Skeletal muscle satellite cell (primary cell): Measurements from ENCODE around the gene SMARCA2.
A peak's percentile ranks its signal among the peaks of the same experiment; 100 is the strongest.

Experiments
- H3K27me3 ChIP-seq: 2 replicates; pipeline ENCODE4 v1.7.0; 2013; ENCODE audit warnings: low read length; ENCODE audit not compliant: control insufficient read depth, insufficient read depth
- H3K36me3 ChIP-seq: 2 replicates; pipeline ENCODE4 v1.7.0; 2013; ENCODE audit warnings: mild to moderate bottlenecking, control low read depth, low read length; ENCODE audit not compliant: insufficient read depth
- H3K4me1 ChIP-seq: 2 replicates; pipeline ENCODE4 v1.7.0; 2013; ENCODE audit warnings: low read length; ENCODE audit not compliant: control insufficient read depth, insufficient read depth
- H3K4me2 ChIP-seq: 2 replicates; pipeline ENCODE4 v1.7.0; 2013; ENCODE audit warnings: mild to moderate bottlenecking, low read length
- H3K4me3 ChIP-seq: 2 replicates; pipeline ENCODE4 v1.7.0; 2013; ENCODE audit warnings: low read length
- H3K9ac ChIP-seq: 2 replicates; pipeline ENCODE4 v1.7.0; 2013; ENCODE audit warnings: mild to moderate bottlenecking, low read depth, low read length, moderate library complexity
- H3K9me3 ChIP-seq: replicated peaks from 2 replicates; pipeline ENCODE4 v1.7.0; 2013; ENCODE audit warnings: mild to moderate bottlenecking, control low read depth, low read length

Gene SMARCA2

DNA sequence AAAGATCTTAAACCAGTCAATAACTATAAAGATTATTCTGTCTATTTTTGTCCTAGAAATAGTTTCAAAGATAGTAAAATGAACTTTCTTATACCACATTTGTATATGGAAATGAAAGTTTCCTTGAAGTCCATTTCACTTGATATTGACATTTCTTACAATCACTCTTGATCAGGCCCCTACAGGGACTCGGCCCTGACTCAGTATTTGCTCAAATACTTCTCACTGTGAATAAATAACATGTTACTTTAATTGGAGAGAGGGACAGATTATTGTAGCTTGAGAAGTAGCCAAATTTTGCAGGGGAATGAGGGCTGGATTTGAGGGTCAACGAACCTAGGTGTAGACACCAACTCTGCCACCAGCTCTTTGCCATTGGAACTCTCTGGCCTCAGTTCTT lies 25.6 kb upstream of the SMARCA2 start:
- H3K4me2 ChIP-seq = no peak overlapping the region
- H3K9me3 ChIP-seq = no peaks in the 10 kb centered on the region
- no peak overlapping the region for H3K4me3 ChIP-seq
- H3K27me3 ChIP-seq = peaks cover 5% of the 10 kb centered on the region
- H3K36me3 ChIP-seq = no peaks in the 10 kb centered on the region
- H3K4me1 ChIP-seq = no peaks in the 10 kb centered on the region
- no peak overlapping the region for H3K9ac ChIP-seq

DNA sequence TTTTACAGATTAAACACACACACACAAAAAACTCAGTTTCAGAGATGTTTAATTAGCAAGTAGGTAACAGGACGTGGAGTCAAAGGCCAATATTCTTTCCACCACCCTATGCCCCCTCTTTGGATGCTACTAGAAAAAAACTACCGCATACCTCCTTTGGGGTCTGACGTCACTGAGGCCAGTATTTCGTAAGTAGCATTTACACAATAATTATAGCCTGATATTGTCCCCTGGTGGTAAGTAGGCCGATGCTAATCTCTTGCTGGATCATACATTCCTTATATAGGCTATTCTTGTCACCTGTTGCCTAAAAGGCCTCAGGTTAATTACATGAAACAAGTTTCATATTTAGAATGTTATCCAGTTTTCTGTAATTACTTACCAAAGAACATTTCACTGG lies 21.0 kb upstream of the SMARCA2 start:
- Histone ChIP-seq H3K9ac (no peak overlapping the region), H3K4me1 (no peaks in the 10 kb centered on the region), H3K4me3 (no peak overlapping the region), H3K27me3 (peaks cover 5% of the 10 kb centered on the region), H3K36me3 (no peaks in the 10 kb centered on the region), H3K9me3 (no peaks in the 10 kb centered on the region), H3K4me2 (no peak overlapping the region)

DNA sequence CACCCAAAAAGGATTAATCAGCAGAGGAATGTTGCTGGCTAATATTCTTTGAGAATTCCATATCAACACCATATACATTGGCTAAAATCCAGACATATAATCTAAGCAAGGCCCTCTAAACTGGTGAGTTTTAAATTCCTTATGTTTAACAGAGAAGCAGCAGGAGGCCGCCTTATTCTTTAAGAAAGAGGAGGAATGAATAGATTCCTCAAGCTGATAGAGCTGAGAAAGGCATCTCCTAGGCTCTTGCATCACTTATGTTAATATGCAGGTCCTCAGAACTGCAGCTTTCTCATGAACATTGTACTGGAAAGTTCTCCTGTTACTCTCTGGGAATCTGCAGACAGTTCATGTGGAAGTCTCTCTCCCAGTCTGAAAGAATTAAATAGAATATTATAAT lies 20.1 kb upstream of the SMARCA2 start:
- no peaks in the 10 kb centered on the region for H3K36me3 ChIP-seq
- no peak overlapping the region for H3K4me2 ChIP-seq
- no peaks in the 10 kb centered on the region for H3K4me1 ChIP-seq
- H3K27me3 ChIP-seq = peaks cover 5% of the 10 kb centered on the region
- H3K9ac ChIP-seq = no peak overlapping the region
- no peaks in the 10 kb centered on the region for H3K9me3 ChIP-seq
- no peak overlapping the region for H3K4me3 ChIP-seq

DNA sequence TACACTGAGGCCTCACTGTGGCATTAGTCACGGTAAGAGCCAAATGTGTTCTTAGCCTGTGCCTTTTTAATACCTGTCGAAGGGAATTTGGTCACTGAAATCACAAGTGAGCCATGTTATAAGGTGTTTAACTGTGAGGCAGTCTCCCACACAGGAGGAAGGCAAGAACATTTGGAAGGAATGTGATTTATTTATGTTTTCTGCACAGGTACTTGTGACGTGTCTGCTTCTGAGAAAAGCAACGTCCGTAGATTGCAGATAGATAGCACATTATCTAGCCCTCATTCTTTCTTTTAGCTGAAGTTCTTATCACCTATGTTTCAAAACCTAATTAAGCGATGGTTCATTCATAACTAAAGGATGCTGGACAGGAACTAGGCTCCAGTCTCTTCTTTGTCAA lies 19.0 kb upstream of the SMARCA2 start:
- Histone ChIP-seq H3K4me2 (no peak overlapping the region), H3K9me3 (no peaks in the 10 kb centered on the region), H3K4me3 (no peak overlapping the region), H3K27me3 (no peaks in the 10 kb centered on the region), H3K4me1 (no peaks in the 10 kb centered on the region), H3K36me3 (no peaks in the 10 kb centered on the region), H3K9ac (no peak overlapping the region)

DNA sequence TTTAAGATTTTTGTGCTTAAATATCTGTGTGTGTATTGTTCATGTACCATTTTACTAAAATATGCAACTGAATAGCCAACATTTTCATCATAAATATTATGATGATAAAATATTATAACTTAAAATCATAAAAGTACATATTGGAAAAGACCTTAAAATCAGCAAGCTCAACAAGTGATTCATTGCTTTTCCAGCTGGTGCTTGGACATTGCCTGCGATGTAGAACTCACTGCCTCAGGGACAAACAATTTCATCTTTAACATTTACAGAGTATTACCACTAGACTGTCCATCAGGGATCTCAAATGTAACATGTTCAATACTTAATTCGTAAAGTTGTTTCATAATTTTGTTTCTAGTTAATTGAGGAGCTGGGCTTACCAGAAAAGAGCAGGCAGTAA lies 17.5 kb upstream of the SMARCA2 start:
- Histone ChIP-seq H3K9ac (no peak overlapping the region), H3K4me2 (no peak overlapping the region), H3K9me3 (no peaks in the 10 kb centered on the region), H3K4me1 (no peaks in the 10 kb centered on the region), H3K36me3 (no peaks in the 10 kb centered on the region), H3K4me3 (no peak overlapping the region), H3K27me3 (no peaks in the 10 kb centered on the region)

DNA sequence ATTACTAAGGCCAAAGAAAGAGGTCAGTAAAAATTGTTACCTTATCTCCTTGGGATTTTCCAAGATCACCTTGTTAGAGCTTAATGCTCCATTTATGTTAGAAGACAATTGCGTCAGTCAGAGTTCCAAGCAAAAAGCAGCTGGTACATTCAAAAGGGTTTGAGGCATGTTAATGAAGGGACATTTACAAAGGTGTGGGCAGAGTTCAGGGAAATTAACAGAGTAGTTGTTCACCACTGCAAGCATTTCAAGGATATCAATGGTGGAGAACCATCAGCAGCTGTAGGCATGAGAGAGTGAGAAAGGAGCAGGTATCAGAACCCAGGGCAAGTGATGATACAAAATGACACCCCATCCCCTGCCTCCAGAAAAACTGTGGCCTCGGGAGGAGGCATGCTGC lies 17.0 kb upstream of the SMARCA2 start:
- H3K4me1 ChIP-seq = no peaks in the 10 kb centered on the region
- no peak overlapping the region for H3K4me2 ChIP-seq
- H3K9me3 ChIP-seq = no peaks in the 10 kb centered on the region
- H3K36me3 ChIP-seq = no peaks in the 10 kb centered on the region
- H3K9ac ChIP-seq = no peak overlapping the region
- no peak overlapping the region for H3K4me3 ChIP-seq
- H3K27me3 ChIP-seq = no peaks in the 10 kb centered on the region

DNA sequence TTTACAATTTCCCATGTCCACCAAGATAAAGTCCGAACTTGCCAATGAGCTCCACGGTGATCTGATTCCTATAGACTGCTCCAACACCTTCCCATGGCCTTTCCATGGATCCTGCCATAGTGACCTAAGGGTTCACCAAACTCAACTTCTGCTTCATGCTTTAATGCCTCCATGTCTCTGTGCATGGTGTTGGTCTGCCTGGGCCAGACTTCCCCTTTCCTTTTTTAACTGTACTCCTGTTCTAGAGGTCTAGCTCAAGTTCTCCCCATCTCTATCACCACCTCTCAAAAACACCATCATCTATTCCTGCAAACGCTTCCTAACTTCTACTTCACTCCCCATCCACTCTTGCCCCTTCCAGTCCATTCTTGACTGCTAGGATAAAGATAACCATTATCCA lies 14.8 kb upstream of the SMARCA2 start:
- no peaks in the 10 kb centered on the region for H3K9me3 ChIP-seq
- H3K4me1 ChIP-seq = no peaks in the 10 kb centered on the region
- no peak overlapping the region for H3K4me3 ChIP-seq
- H3K4me2 ChIP-seq = no peak overlapping the region
- no peaks in the 10 kb centered on the region for H3K36me3 ChIP-seq
- H3K9ac ChIP-seq = no peak overlapping the region
- peaks cover 2% of the 10 kb centered on the region for H3K27me3 ChIP-seq

DNA sequence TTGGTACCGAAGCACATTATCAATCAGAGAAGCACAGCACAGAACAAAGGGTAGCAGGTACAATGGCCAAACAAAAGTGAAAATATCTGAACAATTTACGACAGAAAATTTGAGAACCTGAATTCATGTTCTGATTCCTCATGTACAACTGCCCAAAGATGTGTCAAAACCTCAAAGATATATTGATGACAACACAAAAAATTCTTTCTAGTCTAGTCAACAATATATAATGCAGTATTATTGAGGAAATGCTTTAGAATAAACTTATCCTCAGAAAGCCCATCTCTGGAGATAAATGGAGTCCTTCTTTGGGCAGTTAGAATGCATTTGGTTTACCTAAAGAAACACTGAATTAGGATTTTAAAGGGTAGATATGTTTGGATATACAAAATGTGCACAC lies 6.8 kb upstream of the SMARCA2 start:
- peaks cover 9% of the 10 kb centered on the region for H3K27me3 ChIP-seq
- peaks cover 3% of the 10 kb centered on the region for H3K4me1 ChIP-seq
- no peak overlapping the region for H3K4me2 ChIP-seq
- H3K36me3 ChIP-seq = no peaks in the 10 kb centered on the region
- no peaks in the 10 kb centered on the region for H3K9me3 ChIP-seq
- H3K4me3 ChIP-seq = no peak overlapping the region
- no peak overlapping the region for H3K9ac ChIP-seq

DNA sequence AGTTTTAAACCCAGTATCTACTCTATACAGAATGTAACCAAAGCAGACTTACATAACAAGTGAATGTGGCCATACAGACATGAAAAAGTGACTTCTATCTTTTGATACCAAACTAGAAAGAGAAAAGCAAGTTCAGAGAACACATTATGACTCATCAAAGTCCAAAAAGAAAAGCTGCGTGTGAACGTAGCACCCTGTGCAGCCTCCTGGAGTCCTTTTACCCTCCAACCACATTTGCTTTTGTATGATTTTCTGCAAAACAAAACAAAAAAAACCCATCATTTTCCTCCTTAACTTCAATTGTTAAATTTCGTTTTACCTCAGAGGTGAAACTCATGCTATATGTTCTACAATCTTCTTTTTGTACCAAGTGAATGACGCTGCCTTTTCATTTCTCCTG lies 2.8 kb upstream of the SMARCA2 start:
- Histone ChIP-seq H3K4me2 (no peak overlapping the region), H3K4me1 (peaks cover 13% of the 10 kb centered on the region), H3K27me3 (peaks cover 4% of the 10 kb centered on the region), H3K9ac (no peak overlapping the region), H3K4me3 (no peak overlapping the region), H3K9me3 (no peaks in the 10 kb centered on the region), H3K36me3 (no peaks in the 10 kb centered on the region)

DNA sequence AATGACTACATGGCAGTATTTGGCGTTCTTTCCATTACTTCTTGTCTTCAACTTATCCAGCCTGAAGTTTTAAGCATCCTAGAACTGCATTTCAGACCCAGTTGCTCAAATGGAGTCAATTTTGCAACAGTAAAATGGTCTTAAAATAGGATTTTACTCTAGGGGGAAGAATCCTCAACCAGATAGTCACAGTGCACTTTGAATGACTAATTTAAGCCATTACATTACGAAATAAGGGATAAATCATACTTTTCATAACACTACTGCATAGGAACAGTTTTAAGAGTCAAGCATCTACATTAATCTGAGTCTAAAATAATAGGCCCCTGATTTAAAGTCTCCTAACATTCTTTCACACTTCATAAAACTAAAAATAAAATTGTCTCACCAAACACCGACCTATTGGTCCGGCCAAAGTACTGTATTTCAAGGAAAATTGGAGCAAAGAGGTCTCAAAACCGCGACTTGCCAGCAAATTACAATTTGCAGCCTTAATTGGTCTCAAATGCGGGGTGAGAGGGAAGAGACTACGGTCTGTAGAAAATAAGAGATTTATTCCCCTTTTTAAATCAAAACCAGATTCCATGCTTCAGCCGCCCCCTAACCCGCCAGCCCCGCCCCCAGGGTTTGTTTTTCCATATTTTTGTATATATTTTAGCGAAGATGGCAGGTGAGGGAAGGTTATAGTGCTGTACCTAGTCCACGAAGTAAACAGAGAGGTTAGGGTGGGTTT lies 1.2 kb upstream of the SMARCA2 start:
- Histone ChIP-seq H3K27me3 (no peaks in the 10 kb centered on the region), H3K4me3 (peak overlapping the region; percentile 100), H3K9me3 (no peaks in the 10 kb centered on the region), H3K4me1 (peaks cover 20% of the 10 kb centered on the region), H3K36me3 (no peaks in the 10 kb centered on the region), H3K4me2 (peak overlapping the region; percentile 99), H3K9ac (peak overlapping the region; percentile 87)

DNA sequence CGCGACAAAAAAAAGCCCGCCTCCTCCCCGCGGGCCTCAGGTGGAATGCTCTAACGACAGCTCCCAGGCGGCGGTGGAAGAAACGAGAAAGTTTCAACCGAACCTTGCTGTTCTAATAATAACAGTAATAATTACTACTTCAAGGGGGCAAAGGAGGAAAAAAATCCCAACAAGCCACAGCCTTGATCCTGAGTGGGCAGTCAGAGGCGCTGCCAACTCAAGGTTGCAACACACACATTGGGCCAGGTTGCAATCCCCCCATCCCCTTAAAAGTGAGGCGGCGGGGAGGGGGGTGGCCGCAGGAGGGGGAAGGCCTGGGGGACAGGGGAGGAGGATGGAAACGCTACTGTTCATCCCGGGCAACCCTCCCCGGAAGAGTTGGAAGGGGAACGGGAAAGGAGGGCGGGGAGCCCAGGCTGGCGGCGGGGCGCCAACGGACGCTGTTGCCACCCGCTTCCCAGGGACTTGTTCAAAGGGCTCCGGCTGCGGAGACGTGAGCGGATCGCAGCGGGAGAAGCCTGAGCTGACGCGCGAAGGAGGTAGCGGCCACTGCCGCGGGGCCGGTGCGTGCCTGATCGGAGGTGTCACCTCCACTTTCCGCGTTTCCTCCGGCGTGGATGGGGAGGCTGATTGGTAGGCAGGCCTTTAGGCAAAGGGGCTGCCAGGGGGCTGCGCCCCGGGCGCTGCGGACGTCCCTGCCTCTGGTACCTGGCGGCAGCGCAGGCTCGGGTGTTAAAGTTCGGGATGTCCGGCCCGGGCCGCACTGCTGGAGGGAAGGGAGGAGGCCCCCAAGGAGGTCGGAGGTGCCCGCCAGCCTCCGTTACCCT lies 647 bp downstream of the SMARCA2 start:
- Histone ChIP-seq H3K27me3 (no peaks in the 10 kb centered on the region), H3K4me2 (peak overlapping the region; percentile 97), H3K4me1 (peaks cover 28% of the 10 kb centered on the region), H3K36me3 (no peaks in the 10 kb centered on the region), H3K9me3 (no peaks in the 10 kb centered on the region), H3K4me3 (peak overlapping the region; percentile 100), H3K9ac (peak overlapping the region; percentile 93)
